Measurements from ENCODE around the gene MMP24. TPM values are rescaled to one million over a fixed set of nuclear protein-coding genes. Genes with fewer than 3 reads are reported as not detected.

Gene MMP24
- total RNA-seq, 1 donor from 2014 or later = not detected

DNA sequence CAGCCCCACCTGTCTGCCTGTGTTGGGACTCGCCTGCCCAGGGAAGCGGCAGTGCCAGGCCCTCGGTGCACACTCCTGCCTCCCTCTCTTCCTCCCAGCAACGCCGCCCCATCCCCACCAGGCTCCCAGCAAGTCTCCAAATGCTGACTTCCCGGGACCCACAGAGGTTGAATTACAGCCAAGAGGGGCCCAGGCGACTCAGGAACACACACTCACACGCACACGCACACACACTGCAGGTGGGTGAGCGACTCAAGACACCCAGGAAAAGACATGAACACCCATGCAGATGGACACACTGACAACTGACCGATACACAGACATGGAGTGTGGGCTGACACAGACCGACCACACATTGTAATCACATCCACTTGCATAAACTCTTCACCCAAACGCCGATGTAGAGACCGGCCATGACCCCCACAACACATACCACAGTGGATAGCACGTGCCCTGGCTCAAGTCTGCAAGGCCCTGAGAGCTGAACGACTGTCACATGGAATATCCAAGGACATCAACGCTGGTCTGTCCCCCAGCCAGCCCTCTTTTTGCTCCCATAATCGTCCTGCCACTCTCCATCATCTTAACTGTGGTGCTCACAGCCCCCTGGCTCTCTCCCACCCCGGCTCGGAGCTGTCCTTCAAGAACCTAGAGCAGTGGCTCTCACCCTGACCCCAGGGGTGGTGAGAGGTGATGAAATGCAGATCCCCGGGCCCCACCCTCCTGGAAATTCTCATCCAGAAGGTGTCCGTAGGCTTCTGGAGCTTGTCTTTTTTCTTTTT is 66.2 kb downstream of the MMP24 start:
- H3K27me3 Mint-ChIP-seq = peaks cover 13% of the 10 kb centered on the region
- intact Hi-C loops (cut with micrococcal nuclease) = no loop called here
- no peaks in the 10 kb centered on the region for H3K36me3 Mint-ChIP-seq (ENCODE audit: low read depth)
- H3K9me3 Mint-ChIP-seq = no peaks in the 10 kb centered on the region
- DNase-seq = no peak
- no peaks in the 10 kb centered on the region for H3K4me1 Mint-ChIP-seq
- no peak overlapping the region for H3K4me3 Mint-ChIP-seq
- no peak overlapping the region for H3K27ac Mint-ChIP-seq

DNA sequence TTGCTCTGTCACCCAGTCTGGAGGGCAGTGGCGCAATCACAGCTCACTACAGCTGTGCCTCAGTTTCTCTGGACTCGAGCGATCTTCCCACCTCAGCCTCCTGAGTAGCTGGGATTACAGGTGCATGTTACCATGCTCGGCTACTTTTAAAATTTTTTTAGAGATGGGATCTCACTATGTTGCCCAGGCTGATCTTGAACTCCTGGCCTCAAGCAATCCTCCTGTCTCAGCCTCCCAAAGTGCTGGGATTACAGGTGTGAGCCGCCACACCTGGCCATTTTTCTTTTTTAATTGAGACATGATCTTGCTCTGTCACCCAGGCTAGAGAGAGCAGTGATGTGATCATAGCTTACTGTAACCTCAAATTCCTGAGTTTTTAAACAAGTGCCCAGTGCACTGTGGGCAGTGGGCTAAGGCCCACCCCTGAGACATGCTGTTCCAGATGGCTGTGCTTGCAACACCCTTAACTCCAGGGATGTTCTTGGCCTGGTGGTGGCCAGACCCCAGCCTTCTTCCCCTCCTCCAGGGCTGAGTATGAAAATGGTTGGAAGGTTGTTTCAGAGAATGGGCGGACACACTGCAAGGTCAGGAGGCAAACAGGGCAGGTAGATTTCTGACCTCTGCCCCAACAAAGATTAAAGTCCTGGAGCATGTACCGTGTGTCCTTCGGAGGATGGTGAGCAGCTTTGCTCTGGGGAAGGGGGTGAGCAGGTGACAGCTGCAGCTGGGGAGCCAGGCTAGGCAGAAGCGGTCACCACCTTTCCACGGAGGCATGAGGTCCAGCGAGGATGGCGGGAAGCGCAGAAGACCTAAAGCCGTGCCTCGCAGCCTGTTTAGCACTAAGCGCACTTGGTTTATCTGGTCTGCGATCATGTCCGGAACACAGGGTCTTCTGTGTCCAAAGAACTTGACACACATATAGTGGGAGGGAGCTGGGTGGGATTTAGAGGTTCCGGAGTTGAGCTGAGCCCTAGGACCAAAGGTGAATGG is 67.1 kb downstream of the MMP24 start:
- no peak overlapping the region for H3K27ac Mint-ChIP-seq
- no peaks in the 10 kb centered on the region for H3K9me3 Mint-ChIP-seq
- no peaks in the 10 kb centered on the region for H3K4me1 Mint-ChIP-seq
- intact Hi-C loops (cut with micrococcal nuclease) = no loop called here
- H3K27me3 Mint-ChIP-seq = peaks cover 13% of the 10 kb centered on the region
- no peak overlapping the region for H3K4me3 Mint-ChIP-seq
- DNase-seq = no peak
- H3K36me3 Mint-ChIP-seq (ENCODE audit: low read depth) = no peaks in the 10 kb centered on the region

DNA sequence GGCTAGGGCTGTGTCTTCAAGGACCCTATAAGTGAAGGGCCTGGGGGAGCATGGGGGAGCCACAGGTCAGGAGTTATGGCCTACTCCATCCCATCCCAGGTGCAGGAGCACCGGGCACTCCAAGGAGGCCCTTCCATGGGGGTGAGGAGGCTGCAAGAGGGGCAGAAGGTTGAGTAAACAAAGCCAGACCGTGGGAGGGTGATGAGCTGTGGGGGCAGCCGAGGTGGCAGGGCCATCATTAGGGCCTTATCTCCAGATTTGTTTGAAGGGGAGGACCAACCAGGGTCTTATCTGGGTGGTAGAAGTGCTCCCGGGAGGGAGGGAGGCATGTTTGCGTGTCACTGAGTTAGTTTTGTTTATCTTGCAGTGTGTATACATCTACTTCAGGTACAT is 67.8 kb downstream of the MMP24 start:
- no peaks in the 10 kb centered on the region for H3K4me1 Mint-ChIP-seq
- intact Hi-C loops (cut with micrococcal nuclease) = no loop called here
- no peak overlapping the region for H3K4me3 Mint-ChIP-seq
- H3K36me3 Mint-ChIP-seq (ENCODE audit: low read depth) = no peaks in the 10 kb centered on the region
- no peak overlapping the region for H3K27ac Mint-ChIP-seq
- DNase-seq = no peak
- H3K9me3 Mint-ChIP-seq = no peaks in the 10 kb centered on the region
- peaks cover 13% of the 10 kb centered on the region for H3K27me3 Mint-ChIP-seq

DNA sequence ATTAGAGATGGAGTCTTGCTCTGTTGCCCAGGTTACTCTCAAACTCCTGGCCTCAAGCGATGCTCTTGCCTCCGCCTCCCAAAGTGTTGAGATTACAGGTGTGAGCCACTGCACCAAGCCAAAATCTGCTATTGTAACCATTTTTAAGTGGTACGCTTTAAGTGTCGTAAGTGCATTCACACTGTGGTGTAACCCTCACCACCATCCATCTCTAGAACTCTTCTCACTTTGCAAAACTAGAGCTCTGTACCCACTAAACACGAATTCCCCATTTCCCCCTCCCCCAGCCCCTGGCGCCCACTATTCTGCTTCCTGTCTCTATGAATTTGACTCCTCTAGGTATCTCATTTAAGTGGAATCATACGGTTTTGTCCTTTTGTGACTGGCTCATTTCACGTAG is 68.6 kb downstream of the MMP24 start:
- Mint-ChIP-seq H3K27me3 (peaks cover 13% of the 10 kb centered on the region), H3K4me3 (no peak overlapping the region), H3K9me3 (no peaks in the 10 kb centered on the region), H3K36me3 (ENCODE audit: low read depth) (no peaks in the 10 kb centered on the region), H3K27ac (no peak overlapping the region), H3K4me1 (no peaks in the 10 kb centered on the region)
- DNase-seq = no peak
- intact Hi-C loops (cut with micrococcal nuclease) = no loop called here

DNA sequence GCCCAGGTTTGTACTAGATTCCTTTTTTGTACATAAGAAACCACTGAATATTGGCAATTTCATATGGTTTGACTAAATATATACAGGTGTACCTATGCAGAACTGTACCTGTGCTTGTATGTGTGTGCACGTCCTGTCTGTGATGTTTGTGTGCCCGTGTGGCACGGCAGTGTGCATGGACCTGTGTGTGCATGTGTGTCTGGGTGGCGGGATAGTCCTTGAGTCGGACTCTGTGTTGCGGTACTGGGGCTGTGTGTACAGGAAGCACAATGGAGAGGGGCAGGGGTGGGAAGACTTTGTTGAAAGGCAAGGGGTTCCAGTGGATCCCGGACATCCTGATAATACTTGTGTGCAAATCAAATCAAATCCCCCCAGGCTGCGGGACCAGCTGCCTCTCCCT is 69.2 kb downstream of the MMP24 start:
- H3K4me3 Mint-ChIP-seq = no peak overlapping the region

DNA sequence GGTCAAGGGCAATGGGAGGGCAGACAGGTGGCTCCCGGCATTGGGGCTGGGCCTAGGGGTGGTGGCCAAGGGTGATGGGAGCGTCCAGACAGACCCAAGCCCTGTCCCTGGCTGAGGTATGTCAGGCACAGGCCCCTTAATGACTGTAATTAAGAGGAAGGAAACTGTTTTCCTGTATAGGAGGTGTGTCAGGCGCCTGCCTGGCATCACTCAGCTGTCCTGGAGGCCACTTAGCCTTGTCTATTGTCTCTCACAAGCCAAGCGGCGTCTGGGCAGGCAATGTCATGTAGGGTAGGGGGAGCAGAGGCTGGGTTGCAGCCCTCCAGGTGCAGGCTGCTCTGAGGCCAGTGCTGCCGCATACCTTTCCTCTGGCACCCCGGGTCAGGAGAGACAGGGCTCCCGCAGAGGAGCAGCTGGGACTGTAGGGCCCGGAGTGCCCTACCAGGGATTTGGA is 69.6 kb downstream of the MMP24 start:
- no peak overlapping the region for H3K27ac Mint-ChIP-seq

More for the DNA sequence above, 69.2 kb downstream of the MMP24 start:
- Mint-ChIP-seq H3K36me3 (ENCODE audit: low read depth) (no peaks in the 10 kb centered on the region), H3K9me3 (no peaks in the 10 kb centered on the region), H3K27me3 (peaks cover 13% of the 10 kb centered on the region), H3K4me1 (no peaks in the 10 kb centered on the region), H3K27ac (no peak overlapping the region)
- intact Hi-C loops (cut with micrococcal nuclease) = no loop called here
- DNase-seq = no peak

DNA sequence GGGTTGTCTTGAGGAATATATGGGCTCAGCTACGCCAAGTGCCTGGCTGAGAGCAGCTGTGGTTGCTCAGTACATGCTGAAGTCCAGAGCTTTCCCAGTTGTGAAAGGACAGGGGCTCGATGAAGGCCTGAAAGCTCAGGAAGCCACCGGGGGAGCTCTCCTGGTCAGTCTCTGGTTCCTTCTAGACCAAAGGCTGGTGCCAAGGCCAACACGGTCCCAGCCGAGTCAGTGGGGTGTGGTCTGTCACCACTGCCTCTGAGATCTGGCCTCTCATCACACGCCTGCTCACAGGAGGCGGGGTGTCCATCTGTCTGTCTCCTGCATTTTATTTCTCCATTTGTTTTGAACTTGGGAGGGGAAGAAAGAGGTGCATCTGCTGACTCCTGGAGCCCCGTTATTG is 70.7 kb downstream of the MMP24 start:
- Mint-ChIP-seq H3K27ac (no peak overlapping the region), H3K9me3 (no peaks in the 10 kb centered on the region), H3K36me3 (ENCODE audit: low read depth) (no peaks in the 10 kb centered on the region), H3K4me1 (no peaks in the 10 kb centered on the region), H3K27me3 (peaks cover 11% of the 10 kb centered on the region), H3K4me3 (no peak overlapping the region)
- DNase-seq = no peak
- intact Hi-C loops (cut with micrococcal nuclease) = no loop called here

More for the DNA sequence above, 69.6 kb downstream of the MMP24 start:
- H3K36me3 Mint-ChIP-seq (ENCODE audit: low read depth) = no peaks in the 10 kb centered on the region
- H3K4me3 Mint-ChIP-seq = no peak overlapping the region
- H3K9me3 Mint-ChIP-seq = no peaks in the 10 kb centered on the region
- intact Hi-C loops (cut with micrococcal nuclease) = no loop called here
- no peak for DNase-seq
- H3K4me1 Mint-ChIP-seq = no peaks in the 10 kb centered on the region
- H3K27me3 Mint-ChIP-seq = peaks cover 12% of the 10 kb centered on the region

DNA sequence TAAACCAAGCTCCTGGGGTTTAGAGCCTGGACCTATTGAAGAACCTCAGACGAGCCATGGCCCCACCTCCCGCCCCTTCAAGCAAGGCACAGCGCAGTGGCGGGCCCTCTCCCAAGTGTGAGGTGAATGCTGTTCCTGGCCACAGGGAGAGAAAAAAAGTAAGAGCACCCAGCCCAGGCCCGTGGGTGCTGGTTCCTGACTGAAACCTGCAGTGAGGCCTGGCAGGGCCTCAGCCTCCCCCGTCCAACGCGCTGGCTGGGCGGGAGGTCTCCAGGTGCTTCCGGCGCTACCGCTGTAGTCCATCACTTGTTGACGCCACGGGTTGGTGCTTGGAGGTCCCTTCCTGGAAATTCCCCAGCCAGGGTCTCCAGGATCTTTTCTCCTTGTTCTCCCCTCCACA is 71.2 kb downstream of the MMP24 start:
- Mint-ChIP-seq H3K27ac (no peak overlapping the region), H3K36me3 (ENCODE audit: low read depth) (no peaks in the 10 kb centered on the region), H3K4me1 (no peaks in the 10 kb centered on the region), H3K9me3 (no peaks in the 10 kb centered on the region), H3K4me3 (no peak overlapping the region), H3K27me3 (peaks cover 10% of the 10 kb centered on the region)
- no peak for DNase-seq
- intact Hi-C loops (cut with micrococcal nuclease) = no loop called here

DNA sequence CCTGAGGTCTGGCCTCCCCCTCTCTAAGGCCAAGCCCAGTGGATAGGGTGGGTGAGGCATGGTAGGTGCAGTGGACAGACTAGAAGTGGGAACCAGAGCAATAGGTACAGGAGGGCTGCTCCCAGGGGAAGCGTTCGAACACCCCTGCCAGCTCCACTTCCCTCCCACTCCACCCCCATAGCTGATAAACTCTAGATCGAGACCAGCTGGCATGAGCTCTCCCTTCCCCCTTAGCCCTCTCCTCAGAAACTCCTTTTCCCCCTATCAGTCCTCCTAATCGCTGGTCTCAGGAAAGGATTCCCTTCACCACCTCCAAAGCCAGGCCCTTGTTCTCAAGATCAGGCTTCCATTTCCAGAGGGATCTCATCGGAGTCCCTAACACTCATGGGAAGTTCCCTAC is 71.8 kb downstream of the MMP24 start:
- Mint-ChIP-seq H3K9me3 (no peaks in the 10 kb centered on the region), H3K4me3 (no peak overlapping the region), H3K4me1 (no peaks in the 10 kb centered on the region), H3K27me3 (peaks cover 8% of the 10 kb centered on the region), H3K27ac (no peak overlapping the region), H3K36me3 (ENCODE audit: low read depth) (no peaks in the 10 kb centered on the region)
- intact Hi-C loops (cut with micrococcal nuclease) = no loop called here
- DNase-seq = no peak

DNA sequence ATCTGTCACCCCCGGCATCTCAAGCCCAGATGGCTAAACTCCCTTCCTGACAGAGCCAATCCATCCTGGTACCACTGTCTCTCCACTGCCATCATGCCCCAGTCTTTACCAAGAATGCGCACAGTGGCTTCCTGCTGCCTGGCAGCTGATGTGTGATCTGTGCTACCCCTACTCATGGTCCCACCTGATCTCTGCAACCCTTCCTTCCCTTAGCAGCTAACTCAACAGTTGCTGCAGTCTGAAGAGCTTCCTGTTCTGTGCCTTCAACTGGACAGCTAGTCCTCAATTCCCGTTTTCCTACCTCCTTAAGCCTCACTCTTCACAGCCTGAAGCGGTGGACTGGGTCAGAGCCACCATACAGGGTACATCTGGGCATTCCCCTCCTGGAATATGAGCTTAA is 73.3 kb downstream of the MMP24 start:
- Mint-ChIP-seq H3K27me3 (peaks cover 3% of the 10 kb centered on the region), H3K9me3 (no peaks in the 10 kb centered on the region), H3K27ac (no peak overlapping the region), H3K36me3 (ENCODE audit: low read depth) (no peaks in the 10 kb centered on the region), H3K4me3 (no peak overlapping the region), H3K4me1 (peaks cover 13% of the 10 kb centered on the region)
- intact Hi-C loops (cut with micrococcal nuclease) = loop anchor here (10.0 kb wide), 1 partner anchor 315 kb away; the partner anchor contains the start of gene SPAG4
- DNase-seq = no peak

DNA sequence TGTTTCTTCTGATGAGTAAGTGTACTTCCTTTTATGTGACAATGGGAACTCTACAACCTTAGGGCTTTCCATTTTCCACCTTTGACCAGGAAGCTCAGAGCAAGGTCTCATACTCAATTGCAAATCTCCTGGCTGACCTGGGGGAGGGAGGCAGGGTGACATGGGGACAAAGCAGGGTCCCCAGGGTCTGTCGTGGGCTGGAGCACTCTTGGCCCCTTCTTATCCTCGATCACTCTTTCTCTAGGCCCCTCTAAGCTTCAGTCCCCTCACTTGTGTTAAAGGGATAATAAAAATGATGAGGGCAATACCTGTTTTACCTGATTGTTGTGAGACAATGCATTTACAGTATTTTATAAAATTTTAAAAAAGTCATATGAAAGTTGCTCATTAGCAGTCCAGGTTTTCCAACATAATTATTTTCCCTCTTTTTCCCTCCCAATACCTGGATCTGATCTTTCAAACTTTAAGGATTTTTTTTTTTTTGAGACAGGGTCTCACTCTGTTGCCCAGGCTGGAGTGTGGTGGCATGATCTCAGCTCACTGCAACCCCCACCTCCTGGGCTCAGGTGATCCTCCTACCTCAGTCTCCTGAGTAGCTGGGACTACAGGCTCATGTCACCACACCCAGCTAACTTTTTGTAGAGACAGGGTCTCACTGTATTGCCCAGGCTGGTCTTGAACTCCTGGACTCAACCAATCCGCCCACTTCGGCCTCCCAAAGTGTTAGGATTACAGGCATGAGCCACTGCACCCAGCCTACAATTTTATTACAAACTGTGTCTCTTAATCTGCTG is 74.2 kb downstream of the MMP24 start:
- no peak overlapping the region for H3K27ac Mint-ChIP-seq
- H3K9me3 Mint-ChIP-seq = no peaks in the 10 kb centered on the region
- no peak overlapping the region for H3K4me3 Mint-ChIP-seq
- no peaks in the 10 kb centered on the region for H3K36me3 Mint-ChIP-seq (ENCODE audit: low read depth)
- intact Hi-C loops (cut with micrococcal nuclease) = loop anchor here (10.0 kb wide), 1 partner anchor 314 kb away; the partner anchor contains the start of gene SPAG4
- peaks cover 20% of the 10 kb centered on the region for H3K4me1 Mint-ChIP-seq
- DNase-seq = no peak
- H3K27me3 Mint-ChIP-seq = peaks cover 1% of the 10 kb centered on the region

DNA sequence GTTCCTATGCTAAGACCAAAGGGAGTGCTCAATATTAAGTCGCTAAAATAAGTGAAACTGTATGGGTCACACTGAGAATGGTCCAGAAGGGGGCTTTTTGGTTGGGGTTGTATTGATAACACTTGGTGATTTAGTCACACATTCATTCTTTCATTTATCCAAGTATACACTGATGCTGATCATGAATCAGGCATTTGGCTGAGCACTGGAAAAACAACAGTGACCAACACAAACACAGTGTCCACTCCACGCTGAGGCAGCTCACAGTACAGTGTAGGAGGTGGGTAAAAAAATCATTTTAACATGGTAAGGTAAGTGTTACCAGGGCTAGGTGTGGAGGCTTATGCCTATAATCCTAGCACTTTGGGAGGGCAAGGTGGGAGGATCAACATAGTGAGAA is 74.9 kb downstream of the MMP24 start:
- peaks cover 27% of the 10 kb centered on the region for H3K4me1 Mint-ChIP-seq
- H3K9me3 Mint-ChIP-seq = no peaks in the 10 kb centered on the region
- no peaks in the 10 kb centered on the region for H3K27me3 Mint-ChIP-seq
- H3K36me3 Mint-ChIP-seq (ENCODE audit: low read depth) = peaks cover 3% of the 10 kb centered on the region
- H3K4me3 Mint-ChIP-seq = no peak overlapping the region
- no peak overlapping the region for H3K27ac Mint-ChIP-seq
- intact Hi-C loops (cut with micrococcal nuclease) = loop anchor here (10.0 kb wide), 1 partner anchor 313 kb away; the partner anchor contains the start of gene SPAG4
- DNase-seq = no peak

All from activated CD4-positive, alpha-beta T cell treated with anti-CD3 and anti-CD28 coated beads, Interleukin-2, amount 10 ng/mL, durations not matched to agents 24 days and 14 days (primary cell).